RPMI8226 (cell line): ENCODE data around the gene BAIAP3.

Experiments
- DNase-seq: peaks from one replicate; pipeline ENCODE4 v3.0.0-alpha.2; 2015

The BAIAP3 gene

DNA sequence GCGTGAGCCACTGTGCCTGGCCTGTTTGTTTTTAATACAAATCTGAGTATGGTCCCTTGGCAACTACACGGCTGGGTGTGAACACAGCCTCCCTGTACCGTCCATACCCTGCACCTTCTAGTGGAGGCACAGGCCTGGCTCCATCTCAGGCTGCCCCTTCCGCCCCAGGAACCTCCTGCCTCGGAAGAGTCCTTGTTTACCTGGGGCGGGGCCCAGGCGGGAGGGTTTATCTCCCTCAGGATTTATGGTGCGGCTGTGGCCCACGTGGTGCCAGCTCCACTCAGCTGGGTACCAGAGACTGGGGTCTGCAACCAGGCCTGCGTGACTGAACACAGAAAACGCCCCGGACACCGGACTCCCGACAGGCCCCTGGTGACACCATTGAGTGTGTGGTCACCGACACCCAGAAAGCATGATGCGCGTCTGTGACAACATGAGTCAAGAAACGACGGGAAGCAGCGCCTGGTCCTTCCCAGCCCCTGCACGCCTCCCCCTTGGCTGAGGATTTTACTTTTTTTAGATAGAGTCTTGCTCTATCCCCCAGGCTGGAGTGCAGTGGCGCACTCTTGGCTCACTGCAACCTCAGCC, 62.1 kb downstream of the BAIAP3 start:
- DNase-seq: no peak

DNA sequence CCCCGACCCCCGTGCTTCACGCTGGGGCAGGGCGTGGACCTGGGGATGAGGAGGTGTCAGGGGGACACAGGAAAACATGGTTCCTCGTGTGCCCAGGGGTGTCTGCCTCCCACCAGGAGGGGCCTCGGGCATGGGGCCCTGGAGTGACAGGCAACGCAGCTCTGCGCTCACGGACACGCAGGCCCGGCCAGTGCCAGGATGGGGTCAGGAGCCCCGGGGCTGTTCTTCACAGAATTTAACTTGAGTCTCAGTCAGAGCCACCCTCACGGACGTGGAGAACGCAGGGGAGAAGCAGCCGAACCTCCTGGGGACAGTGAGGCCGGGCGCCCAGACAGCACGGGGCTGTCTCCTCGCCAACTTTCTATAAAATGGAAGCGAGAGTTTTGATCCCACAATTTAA, 64.3 kb downstream of the BAIAP3 start:
- DNase-seq: no peak

DNA sequence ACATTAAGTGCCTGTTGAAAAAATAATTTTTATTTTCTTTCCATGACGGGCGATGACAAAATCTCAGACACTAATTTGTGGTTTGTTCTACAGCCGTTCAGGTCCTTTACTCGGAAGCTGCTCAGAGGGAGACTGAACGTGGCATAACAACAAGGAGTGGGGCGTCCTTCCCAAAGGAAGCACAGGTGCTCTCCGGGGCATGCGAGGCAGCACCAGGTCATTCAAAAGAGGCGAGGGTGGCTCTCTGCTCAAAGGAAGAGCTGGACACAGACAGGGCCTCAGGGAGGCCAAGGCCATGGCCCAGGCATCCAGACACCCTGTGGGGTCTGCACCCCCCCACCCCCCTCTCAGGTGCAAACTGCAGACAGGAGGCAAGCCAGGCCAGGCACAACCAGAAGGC, 64.9 kb downstream of the BAIAP3 start:
- DNase-seq: no peak
